Mucosa of rectum (tissue), 2 donors: ENCODE measurements around the gene NRXN2.

ENCODE experiments used
- H3K27ac ChIP-seq, 2 donors: one replicate each; pipeline ENCODE4 v1.7.0; 2013; ENCODE audit warnings: inconsistent platforms in 2 of 2, low read depth in 2 of 2, low read length in 2 of 2
- H3K27me3 ChIP-seq, 2 donors: one replicate each; pipeline ENCODE4 v1.7.0; 2013; ENCODE audit warnings: low read length in 2 of 2; ENCODE audit not compliant: control insufficient read depth in 2 of 2, insufficient read depth in 2 of 2
- H3K36me3 ChIP-seq, 2 donors: one replicate each; pipeline ENCODE4 v1.7.0; 2013; ENCODE audit warnings: low read length in 2 of 2; ENCODE audit not compliant: control insufficient read depth in 2 of 2, insufficient read depth in 2 of 2
- H3K4me1 ChIP-seq, 2 donors: one replicate each; pipeline ENCODE4 v1.7.0; 2013; ENCODE audit warnings: low read length in 2 of 2, mild to moderate bottlenecking in 1 of 2; ENCODE audit not compliant: control insufficient read depth in 2 of 2, insufficient read depth in 2 of 2
- H3K4me3 ChIP-seq, 2 donors: one replicate each; pipeline ENCODE4 v1.7.0; 2013; ENCODE audit warnings: low read length in 2 of 2
- H3K9ac ChIP-seq, 2 donors: one replicate each; pipeline ENCODE4 v1.7.0; 2013; ENCODE audit warnings: low read length in 2 of 2, low read depth in 1 of 2, mild to moderate bottlenecking in 1 of 2
- H3K9me3 ChIP-seq, 2 donors: one replicate each; pipeline ENCODE4 v1.7.0; 2013; ENCODE audit warnings: low read length in 2 of 2; ENCODE audit not compliant: control insufficient read depth in 2 of 2
- donor health status: healthy.
- donor health status: Normal muscosa, but diverticular disease.

NRXN2 gene

DNA sequence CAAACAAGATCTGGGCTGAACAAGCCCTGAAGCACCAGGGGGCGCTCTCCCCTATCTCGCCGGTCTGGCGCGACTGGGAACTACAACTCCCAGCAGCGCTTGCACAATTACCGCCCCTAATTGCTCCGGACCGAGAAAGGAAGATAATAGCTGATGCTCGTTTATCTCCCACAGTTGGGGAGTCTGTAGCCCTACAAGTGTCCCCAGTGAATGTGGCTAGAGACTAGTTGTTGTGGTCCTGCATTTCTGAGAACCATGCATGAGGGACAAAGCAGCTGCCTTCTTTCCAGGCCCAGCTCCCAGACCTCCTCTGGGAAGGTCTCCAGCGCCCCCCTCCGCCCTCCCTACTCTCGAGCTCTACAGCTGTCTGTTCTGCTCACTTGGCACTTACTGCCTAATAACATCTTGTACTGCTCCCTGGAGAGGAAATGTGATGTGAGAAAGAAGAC lies 34.4 kb downstream of the NRXN2 start:
- Histone ChIP-seq H3K27ac (peak overlapping the region in 1 of 2 donors; percentile 38), H3K36me3 (no peaks in the 10 kb centered on the region), H3K4me3 (peak overlapping the region; percentile 47 to 78), H3K27me3 (peaks cover 5 to 12% of the 10 kb centered on the region in 2 donors), H3K9ac (peak overlapping the region in 1 of 2 donors; percentile 47), H3K4me1 (peaks cover 3 to 5% of the 10 kb centered on the region in 2 donors), H3K9me3 (no peaks in the 10 kb centered on the region)

DNA sequence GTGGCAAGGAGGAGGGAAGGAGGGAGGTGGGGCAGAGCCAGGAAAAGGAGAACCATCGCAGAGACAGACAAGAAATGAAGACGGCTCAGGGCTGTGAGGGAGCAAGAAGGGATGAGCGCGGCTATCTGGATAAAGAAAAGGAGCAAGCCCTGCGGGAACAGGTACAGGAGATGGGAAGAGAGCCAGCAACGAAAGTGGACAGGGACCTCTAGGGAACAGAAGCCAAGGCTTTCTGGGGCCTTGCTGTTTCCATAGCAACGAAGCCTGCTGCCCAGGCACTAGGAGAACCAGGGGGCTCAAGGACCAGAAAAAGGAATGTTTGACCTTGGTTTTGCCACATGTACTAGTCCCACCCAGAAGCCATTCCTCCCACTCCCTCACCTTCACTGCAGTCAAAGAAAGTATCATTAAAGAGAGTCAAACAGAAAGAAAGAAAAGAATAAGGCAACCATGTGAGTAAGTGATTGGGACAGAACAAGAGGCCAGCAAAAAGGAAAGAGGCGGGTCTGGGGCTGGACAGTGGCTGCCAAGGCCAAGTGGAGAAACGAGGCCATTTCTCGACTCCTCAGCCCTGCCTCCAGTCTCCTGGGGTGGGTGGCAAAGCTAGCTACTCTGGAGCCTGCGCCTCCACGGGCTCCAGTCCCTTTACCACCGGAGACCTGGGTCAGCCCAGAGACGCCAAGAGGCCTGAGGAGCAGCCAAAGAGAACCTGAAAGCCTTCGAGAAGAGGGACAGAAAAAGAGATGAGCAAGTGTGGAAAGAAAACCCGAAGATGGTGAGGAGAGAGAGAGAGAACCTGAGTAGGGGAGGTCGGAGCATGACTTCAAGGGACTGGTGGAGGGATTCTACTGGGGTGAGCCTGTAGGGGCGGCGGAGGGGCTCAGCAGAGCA lies 35.1 kb downstream of the NRXN2 start:
- H3K27me3 ChIP-seq: peaks cover 4 to 9% of the 10 kb centered on the region in 2 donors
- no peak overlapping the region for H3K27ac ChIP-seq
- H3K9me3 ChIP-seq: no peaks in the 10 kb centered on the region
- peaks cover 3 to 5% of the 10 kb centered on the region in 2 donors for H3K4me1 ChIP-seq
- no peak overlapping the region for H3K4me3 ChIP-seq
- H3K9ac ChIP-seq: no peak overlapping the region
- H3K36me3 ChIP-seq: no peaks in the 10 kb centered on the region

- Histone ChIP-seq H3K9ac (no peak overlapping the region), H3K9me3 (no peaks in the 10 kb centered on the region), H3K4me3 (no peak overlapping the region), H3K27ac (no peak overlapping the region), H3K36me3 (no peaks in the 10 kb centered on the region), H3K4me1 (peaks cover 3 to 5% of the 10 kb centered on the region in 2 donors), H3K27me3 (peaks cover 4 to 8% of the 10 kb centered on the region in 2 donors)
Observed at GRCh38 chr11:64687204-64687603, 35.8 kb downstream of the NRXN2 start.

DNA sequence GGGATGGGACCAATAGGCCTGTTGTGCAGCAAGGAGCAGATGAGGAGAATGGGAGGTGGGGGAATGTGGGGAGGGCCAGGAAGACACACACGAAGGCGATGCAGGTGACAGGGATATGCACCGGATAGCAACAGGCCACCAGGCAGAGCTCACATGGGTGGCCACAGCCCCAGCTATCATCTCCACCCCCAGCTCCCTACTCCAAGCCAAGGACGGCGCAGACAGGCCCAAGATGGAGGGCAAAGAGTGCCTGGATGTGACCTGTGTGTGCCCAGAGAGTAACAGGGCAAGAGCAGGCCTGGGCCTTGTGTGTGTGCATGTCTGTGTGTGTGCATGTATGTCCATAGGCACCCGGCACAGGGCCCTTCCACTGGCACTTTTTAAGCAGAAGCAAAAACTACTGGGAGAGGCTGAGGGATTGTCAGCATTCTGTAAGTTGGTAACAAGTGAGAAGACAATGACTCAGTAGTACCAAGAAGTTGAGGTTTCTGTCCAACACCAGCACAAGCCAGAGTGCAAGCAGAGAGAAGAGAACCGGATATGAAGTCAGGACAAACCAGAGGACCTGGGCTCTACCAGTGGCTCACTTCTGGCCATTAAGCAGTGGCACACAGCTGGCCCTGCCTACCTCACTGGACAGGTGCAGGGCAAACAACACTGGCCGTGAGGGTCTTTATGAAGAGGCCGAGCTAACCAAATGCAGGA lies 36.4 kb downstream of the NRXN2 start:
- no peak overlapping the region for H3K27ac ChIP-seq
- no peaks in the 10 kb centered on the region for H3K9me3 ChIP-seq
- H3K27me3 ChIP-seq: peaks cover 3 to 4% of the 10 kb centered on the region in 2 donors
- no peak overlapping the region for H3K4me3 ChIP-seq
- H3K9ac ChIP-seq: no peak overlapping the region
- no peaks in the 10 kb centered on the region for H3K36me3 ChIP-seq
- peaks cover 3 to 5% of the 10 kb centered on the region in 2 donors for H3K4me1 ChIP-seq

GRCh38 chr11:64685536-64685935 lies 37.5 kb downstream of the NRXN2 start:
- Histone ChIP-seq H3K27ac (no peak overlapping the region), H3K27me3 (peaks cover 0 to 4% of the 10 kb centered on the region in 2 donors), H3K4me3 (no peak overlapping the region), H3K9me3 (no peaks in the 10 kb centered on the region), H3K36me3 (no peaks in the 10 kb centered on the region), H3K9ac (no peak overlapping the region), H3K4me1 (peaks cover 3 to 5% of the 10 kb centered on the region in 2 donors)

DNA sequence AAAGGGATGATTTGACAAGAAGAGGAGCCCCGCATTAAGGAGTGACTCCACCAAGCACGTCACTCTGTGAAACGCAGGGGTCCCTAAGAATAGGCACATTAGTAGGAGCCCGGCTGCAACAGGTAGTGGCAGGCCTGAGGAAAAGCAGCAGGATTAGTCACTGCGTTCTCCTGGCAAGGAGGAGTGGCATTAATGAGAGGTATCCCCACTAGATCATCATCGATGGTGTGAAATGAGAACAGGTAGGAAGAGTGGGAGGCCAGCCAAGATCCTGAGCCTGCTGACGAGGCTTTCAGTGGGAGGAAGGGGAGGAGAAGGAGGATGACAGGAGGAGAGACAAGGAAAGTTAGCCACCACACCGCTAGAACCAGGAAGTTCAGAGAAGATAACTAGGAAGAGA lies 38.6 kb downstream of the NRXN2 start:
- Histone ChIP-seq H3K27me3 (peaks cover 0 to 4% of the 10 kb centered on the region in 2 donors), H3K27ac (no peak overlapping the region), H3K9me3 (no peaks in the 10 kb centered on the region), H3K4me3 (no peak overlapping the region), H3K36me3 (no peaks in the 10 kb centered on the region), H3K4me1 (peaks cover 3 to 5% of the 10 kb centered on the region in 2 donors), H3K9ac (no peak overlapping the region)

DNA sequence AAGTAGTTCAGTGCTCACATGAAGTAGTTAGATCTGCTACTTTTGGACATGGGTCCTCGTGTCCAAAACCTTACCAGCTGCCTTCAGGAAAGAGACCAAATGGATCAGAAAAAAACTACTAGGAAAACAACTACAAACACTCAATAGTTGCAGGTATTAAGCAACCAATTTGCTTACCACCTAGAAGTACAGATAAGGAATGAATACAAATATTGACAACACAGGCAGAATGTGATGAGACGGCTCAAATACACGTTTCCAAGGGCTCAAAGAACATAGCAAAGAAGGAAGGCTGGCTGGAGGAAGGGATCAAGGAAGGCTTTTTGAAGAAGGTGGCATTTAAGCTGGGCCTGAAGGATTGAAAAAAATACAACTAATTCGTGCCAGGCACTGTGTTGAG lies 41.8 kb downstream of the NRXN2 start:
- H3K36me3 ChIP-seq: no peaks in the 10 kb centered on the region
- H3K27me3 ChIP-seq: peaks cover 10 to 14% of the 10 kb centered on the region in 2 donors

DNA sequence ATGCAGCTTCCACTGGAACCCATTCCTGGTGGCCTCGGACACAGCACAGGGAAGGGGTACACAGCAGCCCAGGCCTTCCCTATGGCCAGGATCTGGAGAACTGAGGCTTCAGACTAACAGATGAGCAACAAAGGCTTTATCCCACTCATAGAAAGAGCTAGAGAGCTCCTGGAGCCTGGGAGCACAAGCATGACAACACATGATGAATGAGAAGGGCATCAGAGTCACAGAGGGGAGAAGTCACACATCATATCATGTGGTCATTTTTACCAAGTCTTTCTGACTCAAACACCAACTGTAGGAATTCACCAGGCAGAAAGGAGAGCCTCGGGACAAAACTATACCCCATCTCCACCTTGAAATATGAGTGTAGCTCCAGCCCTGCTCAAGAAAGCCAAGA lies 43.2 kb downstream of the NRXN2 start:
- H3K27ac ChIP-seq: no peak overlapping the region
- H3K9me3 ChIP-seq: no peaks in the 10 kb centered on the region
- no peak overlapping the region for H3K9ac ChIP-seq
- no peaks in the 10 kb centered on the region for H3K4me1 ChIP-seq
- peaks cover 17 to 21% of the 10 kb centered on the region in 2 donors for H3K27me3 ChIP-seq
- H3K36me3 ChIP-seq: no peaks in the 10 kb centered on the region
- H3K4me3 ChIP-seq: no peak overlapping the region

More for the DNA sequence above, 41.8 kb downstream of the NRXN2 start:
- H3K4me3 ChIP-seq: no peak overlapping the region
- no peaks in the 10 kb centered on the region for H3K9me3 ChIP-seq
- no peak overlapping the region for H3K9ac ChIP-seq
- no peaks in the 10 kb centered on the region for H3K4me1 ChIP-seq
- no peak overlapping the region for H3K27ac ChIP-seq

- H3K4me1 ChIP-seq: no peaks in the 10 kb centered on the region
- H3K27ac ChIP-seq: no peak overlapping the region
- H3K27me3 ChIP-seq: peaks cover 17 to 19% of the 10 kb centered on the region in 2 donors
- H3K9ac ChIP-seq: no peak overlapping the region
- H3K9me3 ChIP-seq: no peaks in the 10 kb centered on the region
- no peak overlapping the region for H3K4me3 ChIP-seq
- no peaks in the 10 kb centered on the region for H3K36me3 ChIP-seq
Observed at GRCh38 chr11:64677441-64678023, 45.5 kb downstream of the NRXN2 start.

- H3K36me3 ChIP-seq: no peaks in the 10 kb centered on the region
- H3K4me3 ChIP-seq: no peak overlapping the region
- H3K27ac ChIP-seq: no peak overlapping the region
- no peak overlapping the region for H3K9ac ChIP-seq
- H3K9me3 ChIP-seq: no peaks in the 10 kb centered on the region
- peaks cover 0 to 3% of the 10 kb centered on the region in 2 donors for H3K4me1 ChIP-seq
- H3K27me3 ChIP-seq: peaks cover 19 to 24% of the 10 kb centered on the region in 2 donors
Observed at GRCh38 chr11:64676261-64676615, 46.8 kb downstream of the NRXN2 start.
